GM18951 (cell line): Measurements from ENCODE around the gene GAS2L1.

ENCODE experiments used
- POLR2A ChIP-seq: IDR thresholded peaks from 4 replicates; pipeline ENCODE4 v1.6.1; 2011; ENCODE audit warnings: mild to moderate bottlenecking; ENCODE audit not compliant: insufficient read length, insufficient read depth; ENCODE audit errors: extremely low read depth
- in situ Hi-C: fragments of 300-500 bp; cut with MboI; formaldehyde crosslinking; loops from one replicate; pipeline ENCODE4 v1.12.0; 2022; ENCODE audit warnings: low sequenced_read_pairs, mixed read lengths, inconsistent platforms; ENCODE audit not compliant: unreplicated experiment

Gene GAS2L1

DNA sequence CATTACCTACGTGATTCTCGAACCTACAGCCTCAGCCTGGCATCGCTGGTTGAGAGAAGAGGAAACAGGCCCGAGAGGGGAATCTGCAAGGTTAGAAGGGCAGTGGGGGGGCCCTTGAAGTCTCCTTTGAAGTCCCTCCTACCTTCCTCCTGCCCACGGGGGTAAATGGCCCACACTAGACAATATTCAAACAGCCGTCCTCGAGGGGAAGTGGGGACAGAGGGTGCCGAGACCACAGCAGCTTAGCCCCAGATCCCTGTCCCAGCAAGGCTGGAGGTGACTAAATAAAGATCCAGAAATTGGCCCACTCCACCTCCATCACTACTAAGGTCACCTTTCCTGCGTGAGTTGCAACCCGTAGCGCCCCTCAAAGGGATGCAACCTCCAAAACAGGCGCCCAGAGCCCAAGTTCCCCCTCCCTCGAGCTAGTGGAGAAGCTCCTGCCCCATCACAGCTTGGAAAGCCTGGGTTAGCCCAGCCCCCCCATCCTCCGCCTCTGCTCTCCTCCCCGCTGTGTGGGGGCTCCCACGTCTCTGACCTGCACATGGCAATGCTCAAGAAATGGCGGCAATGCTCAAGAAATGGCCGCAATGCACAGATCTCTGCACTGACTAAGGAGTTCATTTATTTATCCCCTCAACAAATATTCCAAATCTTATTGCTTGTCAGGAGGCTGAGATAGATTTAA lies 9.8 kb downstream of the GAS2L1 start:
- TF ChIP-seq POLR2A = no peak
- in situ Hi-C loops = no loop called here

DNA sequence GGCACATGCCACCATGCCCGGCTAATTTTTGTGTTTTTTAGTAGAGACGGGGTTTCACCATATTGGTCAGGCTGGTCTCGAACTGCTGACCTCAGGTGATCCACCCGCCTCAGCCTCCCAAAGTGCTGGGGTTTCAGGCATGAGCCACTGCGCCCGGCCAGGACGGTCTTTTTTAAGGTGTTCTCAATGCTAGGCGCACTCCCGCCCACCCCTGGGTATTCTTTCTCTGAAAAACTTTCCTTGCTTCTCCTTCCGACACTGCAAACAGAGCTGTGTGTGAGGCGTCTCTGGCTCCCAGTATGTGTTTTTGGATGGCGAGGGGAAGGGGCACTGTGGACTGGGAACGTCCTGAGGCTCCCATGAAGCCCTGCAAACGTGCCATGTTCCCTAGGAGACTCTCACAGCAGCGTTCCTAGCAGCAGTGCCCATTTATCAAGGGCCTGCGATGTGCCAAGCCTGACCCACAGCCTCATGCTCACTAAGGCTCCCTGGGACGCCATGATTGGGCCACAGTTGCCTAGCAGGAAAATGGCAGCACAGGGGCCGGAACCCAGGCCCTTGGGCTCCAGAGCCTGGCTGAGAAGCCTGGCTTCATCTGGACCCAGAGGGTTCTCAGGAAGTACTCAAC lies 11.5 kb downstream of the GAS2L1 start:
- TF ChIP-seq POLR2A = no peak
- in situ Hi-C loops = no loop called here

DNA sequence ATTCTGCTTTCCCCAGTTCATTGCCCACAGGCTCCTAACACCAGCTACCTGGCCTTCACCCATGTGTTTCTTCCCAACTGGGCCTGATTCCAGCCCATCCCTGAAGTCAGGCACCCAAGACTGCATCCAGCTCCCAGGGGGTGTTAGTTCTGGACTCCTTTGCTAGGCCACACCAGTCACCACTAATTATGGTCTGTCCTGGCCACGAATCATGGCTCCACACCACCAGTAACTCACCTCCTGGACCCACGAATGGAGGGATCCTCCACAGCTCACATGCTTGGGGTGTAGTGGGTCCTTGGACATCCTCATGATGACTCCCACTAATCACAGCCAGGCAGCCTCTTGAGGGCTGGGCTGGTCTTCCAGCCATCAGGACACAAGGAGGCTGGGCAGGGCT lies 12.6 kb downstream of the GAS2L1 start:
- in situ Hi-C loops = no loop called here
- TF ChIP-seq POLR2A = no peak

DNA sequence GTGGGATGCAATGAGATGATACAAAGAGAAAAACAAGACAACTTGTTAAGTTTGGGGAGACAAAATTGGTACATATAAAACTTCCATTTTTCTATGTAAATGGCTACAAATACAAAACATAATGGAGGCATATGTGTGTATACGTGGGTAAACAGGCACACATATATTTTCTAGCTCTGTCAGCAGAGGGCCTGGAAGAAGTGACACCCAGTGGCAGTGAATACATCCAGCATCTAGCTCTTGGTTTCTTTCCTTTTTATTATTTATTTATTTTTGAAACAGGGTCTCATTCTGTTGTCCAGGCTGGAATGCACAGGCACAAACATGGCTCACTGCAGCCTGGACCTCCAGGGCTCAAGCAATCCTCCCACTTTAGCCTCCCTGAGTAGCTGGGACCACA lies 14.1 kb downstream of the GAS2L1 start:
- in situ Hi-C loops = no loop called here
- TF ChIP-seq POLR2A = no peak

DNA sequence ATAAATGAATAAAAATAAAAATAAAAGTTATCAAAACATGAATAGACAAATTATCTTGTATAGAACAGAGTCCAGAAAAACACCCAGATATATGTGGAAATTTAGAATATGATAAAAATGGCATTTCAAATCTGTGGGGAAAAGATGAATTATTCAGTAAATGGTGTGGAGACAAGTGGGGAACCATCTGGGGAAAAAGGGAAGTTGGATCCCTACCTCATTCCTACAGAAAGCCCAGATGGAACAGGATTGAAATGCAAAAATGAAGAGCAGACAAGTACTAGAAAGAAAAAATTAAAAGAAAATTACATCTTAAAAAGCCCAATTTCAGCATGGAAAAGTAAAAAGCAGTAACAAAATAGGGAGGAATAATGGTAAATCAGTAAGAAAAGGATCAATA lies 17.2 kb downstream of the GAS2L1 start:
- in situ Hi-C loops = no loop called here
- TF ChIP-seq POLR2A = no peak

DNA sequence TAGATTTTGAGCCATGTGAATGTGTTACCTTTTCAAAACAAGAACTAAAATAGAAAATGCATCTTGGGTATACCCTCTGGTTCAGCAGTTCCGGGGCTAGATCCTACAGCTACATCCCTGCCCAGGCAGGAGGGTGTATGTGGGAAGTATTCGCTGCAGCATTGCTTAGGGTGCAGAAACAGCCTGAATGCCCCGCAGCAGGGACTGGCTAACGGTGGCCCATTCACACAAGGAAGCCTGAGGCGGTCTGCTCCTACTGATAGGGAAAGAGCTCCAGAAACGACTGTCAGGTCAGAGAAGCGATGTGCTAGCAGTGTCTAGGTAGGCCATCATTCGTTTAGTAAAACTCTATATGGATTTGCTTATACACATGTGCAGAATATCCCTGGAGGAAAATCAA lies 18.9 kb downstream of the GAS2L1 start:
- in situ Hi-C loops = no loop called here
- no peak for TF ChIP-seq POLR2A

DNA sequence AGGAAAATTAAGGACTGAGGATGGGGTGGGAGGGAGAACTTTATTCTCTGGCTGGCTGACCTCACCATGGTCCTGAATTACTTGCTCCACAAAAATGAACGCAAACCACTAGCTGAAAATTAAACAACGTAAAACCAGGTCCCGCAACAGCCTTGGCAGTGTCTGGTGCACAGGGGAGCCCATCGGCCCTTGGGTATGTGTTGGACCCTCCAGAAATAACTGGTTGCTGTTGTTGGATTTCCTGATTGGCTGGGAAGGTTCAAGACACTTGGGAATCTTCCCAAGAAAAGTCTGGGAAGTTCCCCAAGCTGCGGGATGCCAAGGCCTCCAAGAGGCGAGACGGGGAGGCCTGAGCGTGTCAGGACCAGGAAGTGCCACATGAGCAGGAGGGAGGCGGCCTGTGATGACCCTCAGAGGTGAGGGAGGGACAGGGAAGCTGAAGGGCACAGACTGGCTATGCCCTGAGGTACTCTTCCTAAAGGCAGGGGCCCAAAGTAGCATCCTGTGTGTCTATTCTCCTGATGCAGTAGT lies 19.4 kb downstream of the GAS2L1 start:
- no peak for TF ChIP-seq POLR2A
- in situ Hi-C loops = no loop called here

DNA sequence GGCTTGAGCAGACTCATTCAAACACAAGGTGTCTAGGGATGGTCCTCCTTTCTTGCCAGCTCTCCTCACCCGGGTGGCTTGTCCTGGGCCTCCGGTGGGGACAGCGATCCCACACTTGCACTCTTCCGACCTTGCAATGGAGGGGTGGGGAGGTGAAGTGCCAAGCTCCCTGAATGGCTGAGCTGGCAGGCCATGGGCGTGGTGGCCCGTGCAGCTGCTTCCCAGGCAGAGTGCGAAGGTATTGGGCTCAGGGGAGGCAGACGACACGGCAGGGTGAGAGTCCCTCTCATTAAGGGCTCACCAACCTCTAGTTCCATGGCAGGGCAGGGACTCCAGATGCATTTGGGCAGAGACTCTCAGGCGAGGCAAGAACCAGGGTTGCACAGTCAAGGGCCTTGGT lies 20.0 kb downstream of the GAS2L1 start:
- in situ Hi-C loops = no loop called here
- TF ChIP-seq POLR2A = no peak

DNA sequence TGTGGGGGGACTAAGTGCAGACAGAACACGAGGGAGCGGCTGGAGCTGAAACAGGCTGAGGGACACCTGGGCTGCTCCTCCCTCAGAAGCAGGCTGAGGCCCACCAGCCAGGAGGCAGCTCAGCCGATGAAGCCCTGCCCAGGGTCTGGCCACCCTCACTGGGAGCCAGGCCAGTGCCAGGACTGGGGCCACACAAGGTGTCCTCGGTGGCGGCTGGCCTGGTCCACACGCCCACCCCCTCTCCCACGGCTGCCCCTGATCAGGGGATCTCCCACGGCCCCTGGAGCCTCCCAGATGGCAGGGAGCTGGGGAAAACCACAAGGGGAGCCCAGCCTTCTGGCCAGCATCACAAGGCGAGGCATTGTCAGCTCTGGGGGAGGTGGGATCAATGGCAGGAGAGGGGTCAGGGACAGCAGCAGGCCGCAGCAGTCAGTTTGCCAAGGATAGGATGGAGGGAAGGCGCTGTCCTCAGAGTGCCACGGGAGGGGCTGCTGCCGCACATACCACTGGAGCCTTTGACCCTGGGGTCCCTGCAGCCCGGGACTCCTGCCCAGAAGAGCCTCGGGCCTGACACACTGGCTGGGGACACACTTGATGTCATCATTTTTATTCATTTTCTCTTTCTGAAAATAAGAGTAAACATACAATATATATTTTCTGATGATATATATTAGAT lies 20.8 kb downstream of the GAS2L1 start:
- in situ Hi-C loops = no loop called here
- no peak for TF ChIP-seq POLR2A

DNA sequence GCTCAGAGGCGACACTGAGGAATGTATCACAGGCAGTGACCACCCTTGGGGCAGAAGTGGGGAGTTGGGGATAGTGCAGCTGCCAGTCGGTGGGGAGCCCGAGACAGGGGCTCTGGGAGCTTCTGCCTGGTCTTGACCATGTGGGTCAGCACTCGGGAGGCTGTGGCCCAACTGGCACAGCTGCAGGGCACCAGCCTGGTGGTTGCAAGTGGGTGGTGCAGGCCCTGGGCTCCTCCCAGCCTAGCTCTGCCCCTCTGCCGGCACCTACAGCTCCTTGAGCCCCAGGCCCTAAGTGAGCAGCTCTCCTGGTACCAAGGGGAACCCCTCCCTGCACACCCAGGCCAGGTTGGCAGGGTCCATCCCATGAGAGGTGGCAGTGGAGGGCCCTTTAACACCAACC lies 21.6 kb downstream of the GAS2L1 start:
- TF ChIP-seq POLR2A = no peak
- in situ Hi-C loops = no loop called here

DNA sequence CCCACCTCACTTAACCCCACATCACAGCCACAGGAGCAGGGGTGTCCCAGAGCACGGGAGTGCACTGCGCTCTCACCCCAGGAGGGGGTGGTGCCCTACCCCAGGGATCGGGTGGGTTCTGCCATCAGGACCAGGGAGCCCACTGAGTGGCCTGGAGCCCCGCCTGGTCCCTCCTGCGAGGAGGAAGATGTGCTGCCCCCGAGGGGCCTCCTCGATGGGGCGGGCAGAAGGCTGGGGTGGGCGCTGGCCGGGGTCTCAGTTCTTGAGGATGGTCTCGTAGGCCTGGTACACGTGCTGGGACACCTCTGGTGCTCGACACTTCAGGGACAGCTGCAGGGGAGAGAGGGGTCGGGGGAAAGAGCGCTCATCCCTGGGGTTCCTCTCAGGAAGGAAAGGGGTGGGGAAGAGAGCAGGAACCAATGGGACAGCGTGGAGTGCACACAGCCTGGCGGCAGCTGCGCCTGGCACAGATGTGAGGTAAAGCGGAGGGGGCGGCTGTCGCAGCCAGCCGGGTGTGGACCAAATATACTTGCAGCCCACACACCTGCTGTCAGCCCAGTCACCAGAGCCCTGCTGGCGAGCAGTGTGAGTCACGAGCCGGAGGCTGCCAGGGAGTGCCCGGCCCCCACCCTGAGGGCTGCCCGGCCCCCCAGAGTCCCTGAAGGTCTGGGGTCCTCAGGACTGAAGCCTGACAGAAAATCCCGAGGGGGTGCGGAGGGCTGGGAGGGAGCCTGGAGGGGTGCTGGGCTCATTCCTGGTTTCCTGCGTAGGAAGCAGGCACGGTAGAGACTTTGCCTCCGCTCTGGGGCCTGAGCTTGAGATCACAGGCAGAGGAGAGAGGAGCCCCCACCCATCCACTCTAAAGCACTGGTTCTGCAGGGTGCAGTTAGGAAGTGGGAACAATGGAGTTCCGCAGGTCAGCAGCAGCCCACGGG lies 22.4 kb downstream of the GAS2L1 start:
- no peak for TF ChIP-seq POLR2A
- in situ Hi-C loops = no loop called here

DNA sequence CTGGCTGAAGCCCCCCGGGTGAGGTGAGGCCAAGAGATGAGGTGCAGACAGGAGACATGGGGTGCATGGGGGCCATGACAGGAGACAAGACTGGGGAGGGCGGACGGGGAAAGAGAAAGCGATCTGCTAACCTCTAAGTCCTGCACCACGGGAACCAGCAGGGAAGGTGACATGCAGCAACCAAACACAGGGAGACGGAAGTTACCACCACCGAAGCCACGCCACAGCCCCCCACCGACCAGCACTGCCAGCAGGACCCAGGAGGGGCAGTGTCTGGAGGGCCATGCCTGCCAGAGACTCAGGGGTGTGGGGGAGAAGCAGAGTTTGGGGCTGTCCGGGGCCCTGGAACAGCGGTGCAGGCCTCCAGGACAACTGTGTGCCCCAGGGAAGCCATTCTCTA lies 23.1 kb downstream of the GAS2L1 start:
- TF ChIP-seq POLR2A = no peak

DNA sequence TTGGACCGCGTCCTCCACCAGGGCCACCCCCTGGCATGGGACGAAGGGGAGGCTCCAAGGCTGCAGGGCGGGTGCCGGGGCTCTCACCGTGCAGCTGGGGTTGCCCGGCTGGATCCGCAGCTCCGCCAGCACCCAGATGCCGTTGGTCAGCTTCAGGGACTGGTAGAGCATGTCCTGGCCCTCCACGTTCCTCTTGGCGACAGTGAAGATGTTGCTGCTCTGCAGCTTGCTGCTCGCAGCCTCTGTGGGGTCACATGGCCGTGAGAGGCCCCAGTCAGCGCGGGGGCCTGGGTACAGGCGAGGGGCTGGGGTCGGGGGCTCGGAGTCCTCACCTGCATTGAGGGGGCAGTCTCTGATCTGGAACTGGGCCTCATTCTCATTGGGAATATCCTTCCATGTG lies 23.8 kb downstream of the GAS2L1 start:
- in situ Hi-C loops = no loop called here
- no peak for TF ChIP-seq POLR2A

More for the DNA sequence above, 23.1 kb downstream of the GAS2L1 start:
- in situ Hi-C loops = no loop called here

DNA sequence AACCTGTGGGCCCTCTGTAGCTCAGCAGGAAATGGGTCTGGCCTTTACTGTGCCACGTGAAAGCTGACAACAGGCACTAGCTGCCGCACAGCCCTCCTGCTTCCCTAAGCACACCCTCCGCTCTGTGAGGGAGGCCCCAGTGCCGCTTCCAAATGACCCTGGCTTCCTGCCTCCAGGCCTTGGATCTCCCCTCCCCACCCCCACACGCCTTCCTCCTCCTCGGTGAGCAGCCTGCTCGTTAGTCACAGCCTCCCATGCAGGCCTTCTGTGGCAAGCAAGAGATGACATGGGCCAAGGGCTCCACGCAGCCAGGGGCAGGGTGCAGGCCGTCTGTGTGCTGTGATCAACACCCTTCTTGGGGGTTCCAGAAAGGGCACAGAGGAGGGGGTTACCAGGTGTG lies 24.3 kb downstream of the GAS2L1 start:
- in situ Hi-C loops = no loop called here
- no peak for TF ChIP-seq POLR2A
